Endothelial cell of umbilical vein (primary cell): ENCODE results near the gene RBM25. TPM values are rescaled to one million over a fixed set of nuclear protein-coding genes. Genes with fewer than 3 reads are reported as not detected.

Source experiments
- BruUV-seq: library from RNA; stranded (reverse); fragments of 400-500 nt; replicated peaks from 2 replicates; lab custom pipeline; 2021; lab: Mats Ljungman, UMichigan
- CTCF ChIA-PET: fragments of 300-600, 350-600 bp; sonication (Branson Sonifier 250); formaldehyde crosslinking; loops from one replicate; lab custom pipeline; 2021; ENCODE audit warnings: antibody characterized with exemption, inconsistent platforms; lab: Charles Lee
- POLR2A ChIA-PET: fragments of 300-600, 350-600 bp; sonication (Branson Sonifier 250); formaldehyde crosslinking; loops from one replicate; lab custom pipeline; 2021; ENCODE audit warnings: antibody characterized with exemption, inconsistent platforms; lab: Charles Lee
- DNase-seq: peaks from one replicate; pipeline ENCODE4 v3.0.0-alpha.2; 2011; ENCODE audit warnings: low read depth, low spot score
- FAIRE-seq: peaks from 2 replicates; lab custom pipeline; 2011; peaks lifted over from hg19 to GRCh38; lab: Jason Lieb, UNC
- H2AFZ ChIP-seq: 2 replicates; pipeline ENCODE4 v1.6.0; 2012; ENCODE audit warnings: low read depth, low read length, control low read depth, inconsistent platforms
- H3K27ac ChIP-seq: 2 replicates; pipeline ENCODE4 v1.5.1; 2011; ENCODE audit warnings: low read depth, mild to moderate bottlenecking, control low read depth, low read length, moderate library complexity; ENCODE audit not compliant: insufficient read depth
- H3K27me3 ChIP-seq, 2 experiments: 2 replicates each; pipeline versions ENCODE4 v1.6.0 to v1.6.1; 2011; ENCODE audit warnings: low read length in 2 of 2, mixed read lengths in 1 of 2; ENCODE audit not compliant: control insufficient read depth in 2 of 2, insufficient read depth in 2 of 2
- H3K36me3 ChIP-seq, 2 experiments: 2 replicates in 1 of 2; 3 replicates in 1 of 2; pipeline ENCODE4 v1.5.1; 2011; ENCODE audit warnings: low read length in 2 of 2, mild to moderate bottlenecking in 1 of 2, moderate library complexity in 1 of 2; ENCODE audit not compliant: control insufficient read depth in 2 of 2, insufficient read depth in 2 of 2; ENCODE audit errors: extremely low read depth in 1 of 2
- H3K4me1 ChIP-seq: 3 replicates; pipeline ENCODE4 v1.5.1; 2011; ENCODE audit warnings: mild to moderate bottlenecking, low read length; ENCODE audit not compliant: control insufficient read depth, insufficient read depth; ENCODE audit errors: extremely low read depth
- H3K4me2 ChIP-seq: 2 replicates; pipeline ENCODE4 v1.6.1; 2011; ENCODE audit warnings: low read length, control low read depth, mixed read lengths; ENCODE audit not compliant: insufficient read depth
- H3K4me3 ChIP-seq, 3 experiments: fragments of 200-600 bp in 1 of 3; sonication (generic), shearing (Covaris generic) in 1 of 3; replicated peaks in 1 of 3; 2 replicates each; pipeline ENCODE4 v1.5.1; 2011 to 2016; ENCODE audit warnings: control low read depth in 3 of 3, low read length in 3 of 3, mild to moderate bottlenecking in 2 of 3, inconsistent platforms in 1 of 3, low read depth in 1 of 3, moderate library complexity in 1 of 3; ENCODE audit not compliant: insufficient read depth in 1 of 3
- H3K79me2 ChIP-seq: 2 replicates; pipeline ENCODE4 v1.6.0; 2012; ENCODE audit warnings: low read length, inconsistent platforms; ENCODE audit not compliant: control insufficient read depth, insufficient read depth
- H3K9ac ChIP-seq: replicated peaks from 2 replicates; pipeline ENCODE3; 2011; ENCODE audit warnings: low read length, control low read depth; ENCODE audit not compliant: insufficient read depth; ENCODE audit errors: extremely low read depth
- H3K9me1 ChIP-seq: replicated peaks from 3 replicates; pipeline ENCODE4 v1.6.0; 2011; ENCODE audit warnings: mild to moderate bottlenecking, low read length; ENCODE audit not compliant: control insufficient read depth, insufficient read depth; ENCODE audit errors: extremely low read depth
- H3K9me3 ChIP-seq: replicated peaks from 2 replicates; pipeline ENCODE4 v1.5.1; 2012; ENCODE audit warnings: low read length, inconsistent platforms; ENCODE audit not compliant: control insufficient read depth, insufficient read depth
- H4K20me1 ChIP-seq: replicated peaks from 2 replicates; pipeline ENCODE3; 2011; ENCODE audit warnings: mild to moderate bottlenecking, low read length; ENCODE audit not compliant: control insufficient read depth, insufficient read depth; ENCODE audit errors: extremely low read depth
- EZH2 ChIP-seq: IDR thresholded peaks from 2 replicates; pipeline ENCODE4 v1.6.1; 2012; ENCODE audit warnings: borderline replicate concordance, low read depth, mild to moderate bottlenecking, moderate library complexity, low read length, inconsistent platforms; ENCODE audit not compliant: severe bottlenecking
- FOS ChIP-seq: IDR thresholded peaks from 2 replicates; pipeline ENCODE4 v1.6.1; 2011; ENCODE audit warnings: mild to moderate bottlenecking, low read length, moderate library complexity, borderline replicate concordance; ENCODE audit not compliant: insufficient read depth
- GATA2 ChIP-seq: IDR thresholded peaks from 2 replicates; pipeline ENCODE4 v1.7.0; 2011; ENCODE audit warnings: low read depth, mild to moderate bottlenecking, moderate library complexity, mixed read lengths, low read length; ENCODE audit not compliant: insufficient read length, insufficient read depth
- JUN ChIP-seq: IDR thresholded peaks from 2 replicates; pipeline ENCODE4 v1.6.1; 2011; ENCODE audit warnings: borderline replicate concordance, low read depth; ENCODE audit not compliant: insufficient read length, insufficient read depth
- MAX ChIP-seq: IDR thresholded peaks from 2 replicates; pipeline ENCODE4 v1.6.1; 2011; ENCODE audit not compliant: insufficient read depth, insufficient read length
- MYC ChIP-seq: IDR thresholded peaks from one replicate; pipeline ENCODE4 v1.6.1; 2011; ENCODE audit warnings: mild to moderate bottlenecking, low read depth, low read length
- POLR2A ChIP-seq: IDR thresholded peaks from 2 replicates; pipeline ENCODE4 v1.6.1; 2012; ENCODE audit warnings: low read depth, mild to moderate bottlenecking, control low read depth, low read length
- POLR2AphosphoS5 ChIP-seq: IDR thresholded peaks from 2 replicates; pipeline ENCODE4 v1.6.1; 2012; ENCODE audit warnings: low read depth, mild to moderate bottlenecking, control low read depth, low read length, moderate library complexity; ENCODE audit not compliant: insufficient read depth
- dilution Hi-C: fragments of 300-500 bp; cut with MboI; formaldehyde crosslinking; loops from one replicate; pipeline ENCODE4 v1.15.0; 2019; ENCODE audit warnings: low sequenced_read_pairs; ENCODE audit not compliant: extremely low pct_ligation_motif_present
- intact Hi-C: fragments of 100-400 bp; cut with micrococcal nuclease; formaldehyde crosslinking; loops from one replicate; pipeline ENCODE4 v1.10.0; 2022
- polyA plus RNA-seq, 4 experiments: library from polyadenylated mRNA; depleted of rRNA in 3 of 4; stranded (reverse) in 3 of 4; unstranded in 1 of 4; fragments of >200 nt; gene quantifications; 2 replicates each; pipeline versions ENCODE4 v1.2.1 to v1.2.3, GENCODE V29; 2011 to 2012; ENCODE audit warnings: missing spikeins in 1 of 4
- total RNA-seq: library from RNA; stranded (reverse); gene quantifications from 2 replicates; pipeline ENCODE4 v1.2.3, GENCODE V29; 2021
- TF ChIP-seq, protein P1 (sequence below), 2 donors: IDR thresholded peaks; 1 replicate in 1 of 2; 2 replicates in 1 of 2; pipeline ENCODE4 v1.5.1; 2011; ENCODE audit warnings: low read length in 2 of 2, mild to moderate bottlenecking in 2 of 2, moderate library complexity in 2 of 2, control low read depth in 1 of 2, inconsistent platforms in 1 of 2, low read depth in 1 of 2; ENCODE audit not compliant: insufficient read depth in 1 of 2; ENCODE audit errors: extremely low read depth in 1 of 2

The RBM25 gene
- total and polyA plus RNA-seq, 2 donors (not counting 3 experiments of a cell fraction or from before 2014, with no cell fraction given): 20.6 to 86.1 TPM

- Histone ChIP-seq H2AFZ (no peak overlapping the region), H3K9me3 (no peaks in the 10 kb centered on the region), H4K20me1 (no peaks in the 10 kb centered on the region), H3K27me3 (no peaks in the 10 kb centered on the region), H3K27ac (no peak overlapping the region), H3K36me3 (peaks cover 0 to 4% of the 10 kb centered on the region in 2 experiments), H3K4me2 (no peak overlapping the region), H3K9me1 (no peaks in the 10 kb centered on the region), H3K4me1 (no peaks in the 10 kb centered on the region), H3K4me3 (no peak overlapping the region), H3K79me2 (peaks cover 31% of the 10 kb centered on the region), H3K9ac (no peak overlapping the region)
- intact Hi-C loops: no loop called here
- no peak for TF ChIP-seq POLR2A
- TF ChIP-seq GATA2: no peak
- no peak for TF ChIP-seq MYC
- no peak for TF ChIP-seq MAX
- TF ChIP-seq POLR2AphosphoS5: no peak
- TF ChIP-seq JUN: no peak
- TF ChIP-seq EZH2: no peak
- TF ChIP-seq, protein P1, sequence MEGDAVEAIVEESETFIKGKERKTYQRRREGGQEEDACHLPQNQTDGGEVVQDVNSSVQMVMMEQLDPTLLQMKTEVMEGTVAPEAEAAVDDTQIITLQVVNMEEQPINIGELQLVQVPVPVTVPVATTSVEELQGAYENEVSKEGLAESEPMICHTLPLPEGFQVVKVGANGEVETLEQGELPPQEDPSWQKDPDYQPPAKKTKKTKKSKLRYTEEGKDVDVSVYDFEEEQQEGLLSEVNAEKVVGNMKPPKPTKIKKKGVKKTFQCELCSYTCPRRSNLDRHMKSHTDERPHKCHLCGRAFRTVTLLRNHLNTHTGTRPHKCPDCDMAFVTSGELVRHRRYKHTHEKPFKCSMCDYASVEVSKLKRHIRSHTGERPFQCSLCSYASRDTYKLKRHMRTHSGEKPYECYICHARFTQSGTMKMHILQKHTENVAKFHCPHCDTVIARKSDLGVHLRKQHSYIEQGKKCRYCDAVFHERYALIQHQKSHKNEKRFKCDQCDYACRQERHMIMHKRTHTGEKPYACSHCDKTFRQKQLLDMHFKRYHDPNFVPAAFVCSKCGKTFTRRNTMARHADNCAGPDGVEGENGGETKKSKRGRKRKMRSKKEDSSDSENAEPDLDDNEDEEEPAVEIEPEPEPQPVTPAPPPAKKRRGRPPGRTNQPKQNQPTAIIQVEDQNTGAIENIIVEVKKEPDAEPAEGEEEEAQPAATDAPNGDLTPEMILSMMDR (IDR thresholded peaks at IDR 0.05; ENCODE audit: extremely low read depth in 1 of 2, insufficient read depth in 1 of 2, low read depth in 1 of 2, low read length in 2 of 2): no peak
- no peak for TF ChIP-seq FOS
- ChIA-PET CTCF (interaction anchor here (0.6 to 0.7 kb wide), 2 partner anchors 12 to 329 kb away, joined by 3 read pairs; no protein-coding TSS in a partner anchor), POLR2A (no interaction called here)
- DNase-seq: no peak
- dilution Hi-C loops: no loop called here
- no TSS peak for BruUV-seq
- FAIRE-seq: no peak
Observed at GRCh38 chr14:73143617-73144016, 85.3 kb downstream of the RBM25 start.
